ENCODE data around the gene LCP2. TPM values are rescaled to one million over a fixed set of nuclear protein-coding genes. Genes with fewer than 3 reads are reported as not detected.

LCP2 gene
- total RNA-seq, 1 experiment from 2014 or later: 0.50 TPM

DNA sequence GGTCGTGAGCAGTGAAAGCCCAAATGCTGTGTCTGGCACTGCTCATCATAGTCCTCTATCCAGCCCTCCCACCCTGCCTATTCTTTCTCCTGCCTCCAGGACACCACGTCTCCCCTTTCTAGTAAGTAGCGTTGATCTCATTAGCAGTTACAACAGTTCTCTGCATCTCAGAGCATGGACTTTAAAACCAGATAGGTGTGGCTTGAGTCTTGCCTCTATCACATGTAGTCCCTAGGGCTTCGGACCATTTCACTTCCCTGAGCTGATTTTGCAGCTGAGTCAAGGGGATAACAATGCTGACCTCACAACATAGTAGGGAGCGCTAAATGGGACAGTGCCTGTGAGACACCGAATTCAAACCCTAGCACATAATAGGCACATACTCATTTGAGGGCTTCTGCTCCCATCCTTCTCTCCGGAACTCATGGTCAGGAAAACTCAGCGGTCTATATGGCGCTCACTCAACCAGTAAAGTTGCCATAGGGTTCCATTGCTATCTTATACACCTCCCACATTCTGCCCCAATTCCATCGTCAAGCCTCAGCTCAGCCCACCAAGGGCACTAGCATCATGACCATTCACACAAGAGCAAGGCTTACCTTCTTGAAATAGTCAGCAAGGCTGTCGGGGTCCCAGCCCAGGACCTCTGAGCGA is 515 bp downstream of the LCP2 start:
- no peak for DNase-seq (ENCODE audit: low read depth)

DNA sequence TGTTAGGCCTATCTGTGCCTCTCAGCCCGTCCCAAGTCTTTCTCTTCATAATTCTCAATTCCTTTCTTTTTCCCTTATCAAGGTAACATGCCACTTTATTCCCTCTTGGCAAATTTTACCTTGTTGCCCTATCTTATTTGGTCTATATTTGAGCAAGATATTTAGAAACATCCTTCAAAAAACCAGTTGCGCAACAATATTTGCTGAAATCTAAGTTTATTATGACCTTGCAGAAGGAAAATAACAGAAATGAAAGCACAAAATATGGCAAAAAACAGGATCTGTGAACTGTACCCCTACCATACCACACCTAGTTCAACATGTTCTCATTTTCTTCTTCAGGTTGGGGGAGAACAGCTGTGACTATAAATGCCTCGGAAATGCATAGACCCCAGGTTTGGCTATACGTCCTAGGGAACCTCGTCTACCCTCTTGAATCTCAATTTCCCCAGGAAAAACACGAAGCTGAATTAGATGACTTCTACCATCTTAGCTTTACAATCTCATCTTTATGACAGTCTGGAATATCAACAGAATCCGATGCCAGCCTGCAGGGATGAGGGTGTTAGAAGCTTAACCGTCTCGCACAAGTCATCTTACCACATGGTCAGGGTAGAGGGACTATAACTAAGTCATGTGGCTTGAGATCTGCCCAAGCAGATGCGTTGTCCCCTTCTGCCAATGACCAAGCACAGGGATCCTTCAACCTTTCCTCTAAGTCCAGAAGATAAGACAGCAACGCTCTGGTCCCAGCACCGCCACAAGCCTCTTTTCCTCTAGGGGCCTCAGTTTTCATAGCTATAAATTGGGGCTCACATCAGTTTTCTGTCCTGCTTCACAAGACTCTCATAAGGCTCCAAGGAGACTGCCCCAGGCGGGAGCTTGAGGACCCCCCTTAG is 1.3 kb downstream of the LCP2 start:
- DNase-seq (ENCODE audit: low read depth): no peak

DNA sequence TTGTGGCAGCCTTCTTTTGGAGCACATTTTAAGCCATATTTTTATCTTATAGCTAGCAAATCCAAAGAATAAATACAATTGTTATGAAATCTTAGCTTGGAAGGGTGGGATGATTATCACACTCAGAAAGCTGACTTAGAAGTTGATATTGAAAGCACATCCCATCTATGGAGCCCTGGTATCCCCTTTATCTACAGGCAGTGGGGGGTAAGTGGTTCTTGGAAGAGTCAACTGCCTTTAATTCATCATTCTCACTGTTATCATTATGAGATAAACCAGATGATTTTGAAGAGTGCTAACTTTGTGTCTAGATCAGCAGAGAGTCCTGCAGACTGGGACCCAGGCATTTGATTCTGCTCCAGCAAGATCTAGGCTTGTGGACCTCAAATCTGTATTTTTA is 3.0 kb downstream of the LCP2 start:
- DNase-seq (ENCODE audit: low read depth): no peak

DNA sequence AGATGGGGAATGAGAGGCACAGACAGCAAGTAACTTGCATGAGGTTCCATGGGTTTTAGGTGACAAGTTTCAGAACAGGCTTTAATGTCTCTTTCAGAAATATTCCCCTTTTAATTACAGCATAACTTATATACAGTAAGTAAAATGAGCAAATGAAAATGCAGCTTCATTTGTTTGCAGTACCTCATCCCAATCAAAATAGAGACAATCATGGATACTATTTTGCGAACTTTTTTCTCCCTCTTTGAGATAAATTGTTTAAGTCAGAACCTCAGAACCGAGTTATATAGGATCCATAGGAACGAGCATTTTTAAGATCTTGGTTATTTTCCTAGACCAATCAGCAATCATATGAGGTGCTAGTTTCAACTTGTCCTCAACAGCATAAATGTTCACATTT is 3.5 kb downstream of the LCP2 start:
- no peak for DNase-seq (ENCODE audit: low read depth)

DNA sequence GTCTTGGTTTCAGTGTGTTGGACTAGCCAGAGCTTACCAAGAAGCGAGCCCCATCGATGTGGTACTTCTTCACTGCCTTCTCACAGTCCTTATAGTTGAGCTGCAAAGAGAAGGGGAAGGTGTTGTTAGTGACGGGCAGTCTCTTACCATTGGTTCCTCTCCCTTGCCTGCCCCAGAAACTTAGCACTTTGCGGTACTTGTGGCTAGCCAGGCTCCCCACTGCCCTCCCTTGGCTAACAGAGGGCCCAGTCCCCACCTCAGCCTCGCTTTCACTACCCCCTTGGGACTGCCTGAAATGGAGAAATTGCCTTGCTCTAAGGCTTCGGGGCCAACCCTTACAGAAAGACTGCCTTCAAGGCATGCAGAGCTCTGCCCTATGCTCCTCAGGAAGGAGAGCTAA is 4.3 kb downstream of the LCP2 start:
- no peak for DNase-seq (ENCODE audit: low read depth)

DNA sequence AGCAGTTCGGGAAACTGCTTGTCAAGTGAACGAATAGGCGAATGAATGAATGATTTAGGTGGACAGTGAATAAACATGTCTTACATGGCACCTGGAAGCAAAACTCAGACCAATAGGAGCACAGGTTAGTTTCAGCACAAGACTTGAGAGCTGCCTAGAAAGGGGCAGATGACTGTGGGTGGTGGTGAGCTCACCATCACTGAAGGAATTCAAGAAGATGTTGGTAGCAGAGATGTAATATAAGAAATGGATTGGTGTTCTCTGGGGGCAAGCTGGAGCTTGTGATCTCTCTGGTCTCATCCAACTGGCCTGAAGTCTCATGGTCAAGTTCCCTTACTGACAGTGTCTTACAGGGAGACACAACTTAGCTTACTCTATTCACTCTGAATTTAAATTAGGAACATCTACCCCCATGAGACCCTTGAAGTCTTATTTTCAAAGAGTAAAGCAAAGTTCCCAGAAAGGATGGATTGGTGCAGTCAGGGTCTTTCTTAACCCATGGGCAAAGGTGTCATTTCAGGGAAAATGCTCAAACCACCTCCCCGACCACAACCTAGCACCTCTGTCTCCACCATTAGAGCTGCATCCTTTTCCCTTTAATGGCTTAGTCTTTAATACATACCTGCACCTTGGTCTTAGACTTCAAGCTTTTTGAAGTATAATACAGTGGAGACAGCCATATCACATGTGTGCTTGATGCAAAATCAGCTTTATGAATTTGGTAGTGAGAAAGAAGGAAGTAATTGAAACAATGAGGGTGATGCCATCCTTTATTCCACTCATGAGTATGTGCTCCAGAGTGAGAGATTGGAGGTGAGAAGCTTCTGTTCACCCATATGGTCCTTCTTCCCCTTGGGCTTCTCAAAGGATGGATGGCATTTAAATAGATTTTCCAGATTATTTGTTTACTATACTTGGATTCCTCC is 5.1 kb downstream of the LCP2 start:
- no peak for DNase-seq (ENCODE audit: low read depth)

DNA sequence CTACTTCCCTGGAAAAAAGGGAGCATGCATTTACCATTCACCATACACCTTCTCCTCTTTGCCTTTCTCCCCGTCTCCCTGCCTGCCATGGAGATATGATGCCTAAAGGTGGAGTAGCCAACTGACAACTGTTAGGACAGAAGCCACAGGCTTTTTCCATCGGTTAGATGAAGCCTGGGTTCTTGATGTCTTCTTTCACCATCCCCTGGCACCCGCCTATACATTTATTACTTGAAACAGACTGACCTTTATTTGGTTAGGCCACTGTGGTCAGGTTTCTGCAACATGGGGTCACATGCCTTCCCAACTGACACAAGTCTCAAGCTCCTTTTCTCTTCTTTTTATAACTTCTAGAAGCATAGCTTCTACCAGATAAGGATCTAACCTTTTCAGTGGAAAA is 7.1 kb downstream of the LCP2 start:
- no peak for DNase-seq (ENCODE audit: low read depth)

DNA sequence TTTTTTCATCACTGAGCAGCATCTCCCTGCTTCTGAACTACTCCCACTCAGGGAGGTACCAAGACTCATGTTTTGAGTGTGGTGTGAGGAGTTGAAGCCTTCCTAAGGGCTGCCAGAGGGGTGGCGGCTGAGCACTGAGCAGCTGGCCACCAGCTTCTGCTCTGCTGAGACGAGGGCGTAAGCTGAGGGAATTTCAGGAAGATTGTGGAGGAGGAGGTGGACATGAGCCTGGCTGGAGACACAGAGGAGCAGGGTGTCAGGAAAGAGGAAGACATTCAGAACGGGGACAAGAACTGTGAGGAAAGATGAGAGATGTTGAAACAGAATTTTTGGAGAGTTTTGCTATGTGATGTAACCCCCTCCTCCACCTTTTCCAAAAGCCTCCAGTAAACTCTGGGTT is 7.8 kb downstream of the LCP2 start:
- DNase-seq (ENCODE audit: low read depth): no peak

DNA sequence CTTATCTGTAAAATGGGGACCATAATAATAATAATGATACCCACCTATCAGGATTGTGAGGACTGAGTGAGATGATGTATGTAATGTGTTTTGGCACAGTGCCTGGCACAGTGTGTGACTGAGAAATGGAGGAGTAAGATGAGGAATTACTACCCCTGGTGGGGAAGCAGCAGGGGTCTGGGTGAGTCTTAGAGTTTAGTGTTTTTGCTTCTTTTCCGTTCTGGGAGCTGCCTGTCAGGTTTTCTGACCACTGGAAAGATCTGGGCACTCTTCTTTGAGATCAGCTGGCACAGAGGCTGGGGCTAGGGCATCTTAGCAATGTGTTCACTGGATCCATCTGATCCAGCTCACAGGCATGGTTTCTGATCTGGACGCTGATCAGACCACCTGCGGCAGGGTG is 8.5 kb downstream of the LCP2 start:
- DNase-seq (ENCODE audit: low read depth): no peak

DNA sequence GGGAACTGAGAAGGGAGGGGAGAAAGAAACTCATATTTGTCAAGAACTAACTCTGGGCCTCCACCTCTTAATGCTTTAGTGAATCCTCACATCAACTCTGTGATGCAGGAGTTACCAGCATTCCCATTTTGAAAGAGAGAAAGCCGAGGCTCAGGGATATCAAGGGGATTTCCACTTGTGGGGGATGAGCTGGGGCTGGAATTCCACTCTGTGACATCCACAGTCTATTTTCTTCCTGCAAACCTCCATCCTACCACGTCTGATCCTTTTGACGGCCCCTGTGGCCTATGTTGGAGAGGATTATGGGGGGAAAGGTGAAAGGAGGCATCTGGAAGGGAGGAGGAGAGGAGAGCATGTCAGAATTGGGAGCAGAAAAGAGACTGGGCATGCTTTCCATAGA is 9.0 kb downstream of the LCP2 start:
- DNase-seq (ENCODE audit: low read depth): no peak

DNA sequence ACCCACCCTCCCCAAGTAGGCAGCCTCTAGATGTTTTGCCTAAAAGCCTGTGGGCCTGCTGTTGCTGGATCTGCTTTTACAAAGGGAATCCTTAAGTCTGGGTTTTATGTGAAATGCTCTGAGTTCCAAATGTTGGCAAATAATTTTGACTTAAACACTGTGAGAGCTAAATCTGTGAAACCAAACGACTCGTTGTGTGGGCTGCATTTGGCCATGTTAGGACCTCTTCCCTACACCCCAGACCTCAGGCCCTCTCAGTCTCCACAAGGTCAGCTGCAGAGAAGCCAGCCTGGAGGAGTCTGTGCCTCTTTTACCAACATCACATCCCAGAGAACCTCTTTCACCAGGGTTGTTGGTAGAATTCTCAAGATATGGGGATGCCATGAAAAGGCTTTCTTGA is 9.4 kb downstream of the LCP2 start:
- no peak for DNase-seq (ENCODE audit: low read depth)

DNA sequence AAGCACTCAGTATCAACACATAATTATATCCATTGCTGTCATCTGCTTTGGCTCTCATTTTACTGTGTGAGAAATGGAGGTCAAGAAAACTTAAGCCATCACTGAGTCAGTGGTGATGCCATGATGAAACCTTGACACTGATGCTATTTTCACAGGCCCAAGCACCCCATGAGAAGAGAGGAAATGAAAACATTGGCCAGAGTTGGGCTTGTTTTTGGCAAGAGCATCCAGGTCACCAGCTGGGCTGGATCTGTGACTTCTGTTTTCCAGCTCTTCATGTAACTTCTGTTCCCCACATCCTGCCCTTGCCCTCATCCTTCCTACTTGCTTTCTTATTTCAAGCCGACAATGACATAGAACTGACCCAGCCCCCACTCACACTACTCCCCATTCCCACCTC is 10.0 kb downstream of the LCP2 start:
- peak; percentile 24 for DNase-seq (ENCODE audit: low read depth)

DNA sequence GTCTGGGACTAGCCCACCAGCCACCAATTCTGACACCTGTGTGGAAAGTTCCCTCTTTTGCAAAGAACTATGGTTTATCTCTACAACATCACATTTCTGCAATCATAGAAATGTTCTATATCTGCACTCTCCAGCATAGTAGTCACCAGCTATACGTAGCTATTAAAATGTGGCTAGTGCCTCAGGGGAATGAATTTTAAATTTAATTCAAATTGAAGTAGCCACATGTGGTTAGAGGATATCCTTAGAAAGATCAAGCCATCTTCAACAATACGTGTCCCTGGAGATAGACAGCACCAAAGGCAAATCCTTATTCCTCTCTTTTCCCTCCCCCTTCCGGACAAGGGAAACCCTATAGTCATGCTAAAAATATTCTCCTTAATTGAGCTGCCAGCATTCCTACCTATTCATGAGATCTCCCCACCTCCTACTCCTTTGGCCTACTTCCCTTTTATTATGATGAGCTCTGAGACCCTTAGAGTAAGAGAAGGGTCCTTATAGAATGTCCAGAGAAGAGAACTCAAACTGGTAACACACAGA is 11.1 kb downstream of the LCP2 start:
- DNase-seq (ENCODE audit: low read depth): no peak

DNA sequence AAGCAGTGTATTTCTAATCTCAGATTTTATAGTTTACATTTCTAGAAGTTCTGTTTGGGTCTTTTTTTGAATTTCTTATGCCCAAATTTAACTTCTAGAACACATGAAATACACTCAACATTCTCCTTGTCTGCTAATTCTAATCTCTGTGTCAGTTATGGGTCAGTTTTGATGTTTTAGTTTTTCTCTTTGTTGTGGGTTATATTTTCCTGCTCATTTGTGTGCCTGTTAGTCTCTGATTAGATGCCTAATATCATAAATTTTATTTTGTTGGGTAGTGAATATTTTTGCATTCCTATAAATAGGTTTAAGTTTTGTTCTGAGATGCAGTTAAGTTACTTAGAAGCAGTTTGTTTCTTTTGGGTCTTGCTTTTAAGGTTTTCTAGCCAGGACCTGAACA is 12.4 kb downstream of the LCP2 start:
- no peak for DNase-seq (ENCODE audit: low read depth)

DNA sequence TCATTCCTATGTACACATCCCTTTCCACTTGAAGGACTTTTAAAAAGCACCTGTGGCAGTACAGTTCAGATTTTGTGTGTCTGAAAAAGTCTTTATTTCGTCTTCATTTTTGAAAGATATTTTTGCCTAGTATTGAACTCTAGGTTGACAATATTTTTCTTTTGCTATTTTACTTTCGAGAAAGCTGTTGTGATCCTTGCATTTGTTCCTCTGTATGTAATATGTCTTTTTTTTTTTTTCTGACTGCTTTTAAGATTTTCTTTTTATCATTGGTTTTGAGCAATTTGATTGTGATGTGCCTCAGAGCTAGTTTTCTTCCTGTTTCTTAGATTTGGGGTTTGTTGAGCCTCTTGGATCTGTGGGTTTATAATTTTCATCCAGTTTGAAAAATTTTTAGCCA is 13.3 kb downstream of the LCP2 start:
- no peak for DNase-seq (ENCODE audit: low read depth)

DNA sequence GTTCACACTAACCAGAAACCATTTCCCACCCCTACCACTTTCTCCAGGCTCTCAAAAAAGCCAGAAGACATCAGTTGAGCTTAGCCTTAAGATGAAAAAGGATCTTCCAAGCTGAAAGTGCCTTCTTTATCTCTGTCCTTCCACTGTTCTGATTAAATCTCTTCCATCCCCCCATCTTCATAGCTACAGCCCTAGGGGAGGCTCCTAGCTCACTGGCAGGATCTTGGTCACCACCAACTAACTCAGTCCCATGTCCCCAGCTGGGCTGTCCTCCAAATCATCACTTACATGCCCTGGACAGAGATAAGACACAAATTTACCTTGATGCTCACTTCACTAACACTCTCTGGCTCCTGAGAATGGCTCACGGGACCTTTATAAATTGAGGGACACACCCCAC is 14.3 kb downstream of the LCP2 start:
- no peak for DNase-seq (ENCODE audit: low read depth)

DNA sequence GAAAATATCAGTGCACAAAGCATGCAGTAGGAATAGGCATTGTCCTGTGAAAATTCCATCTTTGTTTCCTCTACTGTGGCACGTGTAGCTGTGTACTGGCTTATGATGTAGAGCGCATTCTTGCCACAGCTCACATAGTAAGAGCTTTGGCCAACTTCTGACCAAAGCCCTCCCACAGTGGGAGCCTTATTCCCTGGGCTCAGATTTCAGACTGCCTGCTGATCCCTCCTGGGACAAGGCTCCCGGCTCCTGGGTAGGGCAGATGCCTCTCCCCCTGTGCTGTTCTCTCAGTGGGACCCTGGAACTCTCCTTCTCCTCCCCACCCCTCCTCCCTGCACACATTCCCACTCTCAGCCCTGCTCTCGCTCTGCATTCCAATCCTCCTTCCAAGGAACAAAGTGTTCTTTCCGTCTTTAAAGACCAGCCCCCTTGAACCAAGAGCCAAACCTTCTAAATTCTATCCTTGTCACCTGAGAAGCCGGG is 17.5 kb downstream of the LCP2 start:
- no peak for DNase-seq (ENCODE audit: low read depth)

DNA sequence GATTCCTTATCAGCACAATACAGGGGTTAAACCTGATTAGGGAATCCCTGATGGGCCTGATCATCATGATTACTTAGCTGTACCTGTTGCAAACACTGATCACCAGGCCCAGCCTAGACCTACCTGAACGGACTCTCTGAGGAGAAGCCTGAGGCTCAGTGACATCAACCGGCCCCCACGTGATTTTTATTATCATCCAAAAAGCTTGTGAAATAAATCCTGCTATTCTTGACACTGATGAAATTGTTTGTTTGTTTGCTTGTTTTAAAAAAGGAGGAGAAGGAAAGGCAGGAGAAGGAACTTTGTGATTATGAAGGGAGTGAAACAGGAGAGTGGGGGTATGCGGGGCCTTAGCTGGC is 18.1 kb downstream of the LCP2 start:
- no peak for DNase-seq (ENCODE audit: low read depth)

DNA sequence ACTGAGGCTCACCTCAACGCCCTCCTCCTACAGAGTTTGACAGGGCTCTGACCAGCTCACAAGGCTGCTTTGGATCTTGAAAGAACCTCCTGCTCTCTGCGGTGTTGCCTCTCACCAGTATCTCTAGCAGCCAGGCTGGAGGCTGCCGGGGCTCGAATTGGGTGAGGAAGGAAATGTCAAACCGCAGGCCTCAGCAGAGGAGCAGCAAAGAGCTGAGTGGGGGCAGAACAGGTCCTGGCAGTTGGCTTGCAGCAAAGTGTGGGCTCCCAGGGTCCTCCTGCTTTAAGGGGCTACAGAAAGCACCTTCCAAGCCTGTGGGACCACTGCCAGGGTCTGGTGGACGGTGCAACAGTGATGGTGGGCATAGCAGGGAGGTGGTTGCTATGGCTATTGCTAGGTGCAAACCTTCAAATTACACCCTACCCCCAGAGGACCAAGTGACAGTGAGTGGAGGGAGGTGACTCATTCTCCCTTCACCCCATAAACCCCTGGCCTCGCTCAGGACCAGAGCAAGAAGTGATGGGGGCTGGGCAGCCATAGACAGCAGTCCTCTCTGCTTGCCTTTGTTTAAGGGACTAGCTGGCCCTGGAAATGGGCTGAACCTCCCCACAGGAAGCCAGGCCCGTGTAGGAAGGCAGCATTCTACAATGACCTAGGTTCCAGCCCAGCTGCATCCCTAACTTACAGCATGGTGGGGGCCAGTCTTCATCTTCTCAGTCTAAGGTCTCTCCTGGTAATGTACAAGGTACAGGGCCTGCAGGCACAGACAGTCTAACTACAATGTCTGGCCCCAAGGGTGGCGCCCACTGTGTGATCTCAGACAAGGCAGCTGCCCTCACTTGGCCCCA is 18.7 kb downstream of the LCP2 start:
- DNase-seq (ENCODE audit: low read depth): peak; percentile 66

DNA sequence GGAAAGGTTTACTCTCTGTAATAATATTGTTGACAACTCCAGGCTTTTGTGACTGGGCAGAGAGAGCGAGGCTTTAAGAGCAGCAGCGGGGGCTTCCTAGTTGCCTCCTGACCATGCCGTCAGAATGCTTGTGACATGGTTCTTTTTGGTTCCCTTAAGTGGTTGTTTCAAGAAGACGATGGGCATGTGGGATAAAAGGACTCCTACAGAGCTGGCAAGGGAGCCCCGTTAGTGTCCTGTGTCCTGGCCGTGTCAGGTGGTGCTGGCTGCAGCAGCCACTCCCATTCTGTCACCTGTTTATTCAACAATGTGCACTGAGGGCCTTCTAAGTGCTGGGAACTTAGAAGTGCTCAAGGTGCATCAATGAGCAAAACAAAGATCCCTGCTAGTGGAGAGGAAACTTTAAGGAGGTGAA is 19.7 kb downstream of the LCP2 start:
- no peak for DNase-seq (ENCODE audit: low read depth)

DNA sequence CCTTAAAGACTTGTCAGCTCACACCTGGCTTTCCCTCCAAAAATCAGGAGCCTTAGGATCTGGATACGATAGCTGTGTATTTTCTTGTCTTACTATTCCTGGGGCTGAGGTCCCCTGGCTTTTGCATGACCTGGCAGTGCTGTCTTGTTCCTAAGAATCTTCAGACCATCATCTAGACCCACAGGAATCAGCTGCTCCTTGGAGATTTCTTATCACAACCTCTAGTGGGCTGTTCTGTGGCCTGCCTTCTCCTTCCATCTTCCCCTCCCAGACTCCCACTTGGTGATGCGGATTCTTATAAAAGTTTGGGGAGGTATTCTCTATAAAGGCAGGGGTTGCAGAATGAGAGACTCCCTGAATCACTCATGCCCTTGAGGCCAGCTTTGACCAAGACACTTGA is 21.4 kb downstream of the LCP2 start:
- DNase-seq (ENCODE audit: low read depth): no peak
